ENCODE measurements around the gene GRK5. TPM values are rescaled to one million over a fixed set of nuclear protein-coding genes. Genes with fewer than 3 reads are reported as not detected.
"Not testable (repeated sequence)": the region's sequence is repeated elsewhere in the genome, so short reads cannot be mapped to it uniquely, and the experiment has no call there.

Gene GRK5
- total RNA-seq, 1 donor from 2014 or later = 25.3 TPM

GRCh38 chr10:119178372-119179119 lies 28.8 kb upstream of the GRK5 start, which contains the start of gene PRDX3:
TSS of gene PRDX3 (minus strand) at chr10:119178812. CDS start at chr10:119178790, 22 bp downstream.
- Mint-ChIP-seq H3K9me3 (no peaks in the 10 kb centered on the region), H3K27ac (peak within 1 kb of the TSS; percentile 100), H3K4me1 (ENCODE audit: low read depth) (peaks cover 30% of the 10 kb centered on the region), H3K36me3 (ENCODE audit: low read depth) (peaks cover 23% of the 10 kb centered on the region), H3K4me3 (peak within 1 kb of the TSS; percentile 100), H3K27me3 (ENCODE audit: insufficient read depth) (no peaks in the 10 kb centered on the region)
- peak; percentile 89 for DNase-seq (ENCODE audit: low spot score)
- intact Hi-C loops (cut with micrococcal nuclease) = loop anchor here (1.0 to 10.0 kb wide), 11 partner anchors 13 to 474 kb away; partner anchors contain the start of genes CACUL1, RGS10, SFXN4 and TIAL1

DNA sequence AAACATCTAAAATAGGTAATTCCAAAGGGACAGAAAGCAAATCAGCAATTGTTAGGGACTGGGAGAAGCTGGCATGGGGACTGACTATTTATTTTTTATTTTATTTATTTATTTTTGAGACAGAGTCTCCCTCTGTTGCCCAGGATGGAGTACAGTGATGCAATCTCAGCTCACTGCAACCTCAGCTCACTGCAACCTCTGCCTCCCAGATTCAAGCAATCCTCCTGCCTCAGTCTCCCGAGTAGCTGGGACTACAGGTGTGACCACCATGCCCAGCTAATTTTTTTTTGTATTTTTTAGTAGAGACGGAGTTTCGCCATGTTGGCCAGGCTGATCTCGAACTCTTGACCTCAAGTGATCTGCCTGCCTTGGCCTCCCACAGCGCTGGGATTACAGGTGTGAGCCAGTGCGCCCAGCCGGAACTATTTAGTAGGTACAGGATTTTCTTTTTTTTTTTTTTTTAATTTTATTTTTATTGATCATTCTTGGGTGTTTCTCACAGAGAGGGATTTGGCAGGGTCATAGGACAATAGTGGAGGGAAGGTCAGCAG lies 26.4 kb upstream of the GRK5 start:
- H3K4me3 Mint-ChIP-seq; H3K27me3 Mint-ChIP-seq (ENCODE audit: insufficient read depth): not testable (repeated sequence)

DNA sequence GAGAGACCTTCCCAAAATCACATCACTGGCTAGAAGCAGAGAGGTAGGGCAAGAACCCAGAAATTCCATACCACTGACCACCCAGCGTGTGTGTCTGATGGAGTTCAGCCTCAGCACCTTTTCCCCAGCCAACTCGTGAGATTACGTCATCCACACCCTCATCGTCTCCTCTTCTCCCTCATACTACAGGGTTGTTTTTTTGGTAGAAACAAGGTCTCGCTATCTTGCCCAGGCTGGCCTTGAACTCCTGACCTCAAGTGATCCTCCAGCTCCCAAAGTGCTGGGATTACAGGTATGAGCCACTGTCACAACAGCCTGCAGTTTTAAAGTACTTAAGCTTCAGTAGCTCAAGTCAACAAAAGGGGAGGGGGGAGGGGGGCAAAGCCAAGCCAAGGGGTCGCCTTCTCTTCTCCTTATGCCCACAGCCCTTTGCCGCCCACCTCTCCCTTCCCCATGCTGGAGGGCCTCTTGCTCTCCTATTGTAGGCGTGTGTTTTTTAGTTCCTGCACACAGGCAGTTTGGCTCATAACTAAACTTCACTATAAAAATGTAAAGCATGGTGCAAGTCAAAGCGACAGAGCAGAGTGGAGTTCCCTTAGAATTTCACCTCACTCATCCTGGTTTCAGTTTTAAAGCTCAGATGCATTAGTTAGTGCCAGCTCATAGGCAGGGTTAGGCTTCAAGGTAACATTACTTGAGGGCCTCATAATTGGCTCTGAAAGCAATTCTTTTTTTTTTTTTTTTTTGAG lies 23.5 kb upstream of the GRK5 start:
- Mint-ChIP-seq H3K27me3 (ENCODE audit: insufficient read depth) (no peaks in the 10 kb centered on the region), H3K4me3 (no peak overlapping the region), H3K4me1 (ENCODE audit: low read depth) (peaks cover 15% of the 10 kb centered on the region), H3K27ac (peak overlapping the region; percentile 74), H3K36me3 (ENCODE audit: low read depth) (no peaks in the 10 kb centered on the region), H3K9me3 (no peaks in the 10 kb centered on the region)
- intact Hi-C loops (cut with micrococcal nuclease) = no loop called here
- no peak for DNase-seq (ENCODE audit: low spot score)

More for the DNA sequence above, 26.4 kb upstream of the GRK5 start:
- peaks cover 16% of the 10 kb centered on the region for H3K36me3 Mint-ChIP-seq (ENCODE audit: low read depth)
- H3K9me3 Mint-ChIP-seq; H3K27ac Mint-ChIP-seq; intact Hi-C loops (cut with micrococcal nuclease); DNase-seq (ENCODE audit: low spot score): not testable (repeated sequence)
- peaks cover 26% of the 10 kb centered on the region for H3K4me1 Mint-ChIP-seq (ENCODE audit: low read depth)

GRCh38 chr10:119189811-119190282 lies 17.5 kb upstream of the GRK5 start:
- peaks cover 37% of the 10 kb centered on the region for H3K4me1 Mint-ChIP-seq (ENCODE audit: low read depth)
- no peaks in the 10 kb centered on the region for H3K9me3 Mint-ChIP-seq
- no peaks in the 10 kb centered on the region for H3K27me3 Mint-ChIP-seq (ENCODE audit: insufficient read depth)
- DNase-seq (ENCODE audit: low spot score) = peak; percentile 26
- intact Hi-C loops (cut with micrococcal nuclease) = no loop called here
- peak overlapping the region; percentile 28 for H3K4me3 Mint-ChIP-seq
- no peak overlapping the region for H3K27ac Mint-ChIP-seq
- no peaks in the 10 kb centered on the region for H3K36me3 Mint-ChIP-seq (ENCODE audit: low read depth)

DNA sequence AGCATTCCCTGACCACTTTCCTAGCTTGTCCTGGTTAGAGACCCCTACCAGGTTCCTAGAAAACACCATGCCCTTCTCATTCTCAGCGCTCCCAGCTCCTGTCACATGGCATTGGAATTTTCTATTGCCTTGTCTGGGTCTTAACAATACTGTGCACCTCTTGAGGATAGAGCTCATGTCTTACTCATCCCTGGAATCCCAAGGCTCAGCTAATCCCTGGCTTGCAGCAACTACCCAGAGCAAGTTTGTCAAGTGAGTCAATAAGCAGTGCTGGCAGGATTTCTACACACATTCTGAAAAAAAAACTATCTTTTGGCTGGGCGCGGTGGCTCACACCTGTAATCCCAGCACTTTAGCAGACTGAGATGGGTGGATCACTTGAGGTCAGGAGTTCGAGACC lies 17.0 kb upstream of the GRK5 start:
- H3K27ac Mint-ChIP-seq = no peak overlapping the region
- no peaks in the 10 kb centered on the region for H3K27me3 Mint-ChIP-seq (ENCODE audit: insufficient read depth)
- H3K9me3 Mint-ChIP-seq = no peaks in the 10 kb centered on the region
- H3K36me3 Mint-ChIP-seq (ENCODE audit: low read depth) = no peaks in the 10 kb centered on the region
- H3K4me1 Mint-ChIP-seq (ENCODE audit: low read depth) = peaks cover 42% of the 10 kb centered on the region
- DNase-seq (ENCODE audit: low spot score) = no peak
- H3K4me3 Mint-ChIP-seq = no peak overlapping the region
- intact Hi-C loops (cut with micrococcal nuclease) = no loop called here

- no peak for DNase-seq (ENCODE audit: low spot score)
- no peaks in the 10 kb centered on the region for H3K9me3 Mint-ChIP-seq
- H3K4me3 Mint-ChIP-seq = no peak overlapping the region
- H3K27me3 Mint-ChIP-seq (ENCODE audit: insufficient read depth) = no peaks in the 10 kb centered on the region
- intact Hi-C loops (cut with micrococcal nuclease) = no loop called here
- peaks cover 46% of the 10 kb centered on the region for H3K4me1 Mint-ChIP-seq (ENCODE audit: low read depth)
- peak overlapping the region; percentile 7 for H3K27ac Mint-ChIP-seq
- H3K36me3 Mint-ChIP-seq (ENCODE audit: low read depth) = no peaks in the 10 kb centered on the region
Measured at GRCh38 chr10:119190954-119191785, 16.2 kb upstream of the GRK5 start.

GRCh38 chr10:119191881-119192280 lies 15.5 kb upstream of the GRK5 start:
- no peaks in the 10 kb centered on the region for H3K36me3 Mint-ChIP-seq (ENCODE audit: low read depth)
- no peaks in the 10 kb centered on the region for H3K9me3 Mint-ChIP-seq
- intact Hi-C loops (cut with micrococcal nuclease) = no loop called here
- DNase-seq (ENCODE audit: low spot score) = no peak
- no peak overlapping the region for H3K27ac Mint-ChIP-seq
- no peaks in the 10 kb centered on the region for H3K27me3 Mint-ChIP-seq (ENCODE audit: insufficient read depth)
- peaks cover 46% of the 10 kb centered on the region for H3K4me1 Mint-ChIP-seq (ENCODE audit: low read depth)
- H3K4me3 Mint-ChIP-seq = no peak overlapping the region

GRCh38 chr10:119197921-119198320 lies 9.4 kb upstream of the GRK5 start:
- Mint-ChIP-seq H3K9me3 (no peaks in the 10 kb centered on the region), H3K4me1 (ENCODE audit: low read depth) (peaks cover 38% of the 10 kb centered on the region), H3K27me3 (ENCODE audit: insufficient read depth) (peaks cover 2% of the 10 kb centered on the region), H3K27ac (peak overlapping the region; percentile 81), H3K36me3 (ENCODE audit: low read depth) (no peaks in the 10 kb centered on the region), H3K4me3 (peak overlapping the region; percentile 5)
- intact Hi-C loops (cut with micrococcal nuclease) = loop anchor here (2.0 kb wide), 1 partner anchor 59 kb away; no protein-coding TSS in a partner anchor
- DNase-seq (ENCODE audit: low spot score) = no peak

DNA sequence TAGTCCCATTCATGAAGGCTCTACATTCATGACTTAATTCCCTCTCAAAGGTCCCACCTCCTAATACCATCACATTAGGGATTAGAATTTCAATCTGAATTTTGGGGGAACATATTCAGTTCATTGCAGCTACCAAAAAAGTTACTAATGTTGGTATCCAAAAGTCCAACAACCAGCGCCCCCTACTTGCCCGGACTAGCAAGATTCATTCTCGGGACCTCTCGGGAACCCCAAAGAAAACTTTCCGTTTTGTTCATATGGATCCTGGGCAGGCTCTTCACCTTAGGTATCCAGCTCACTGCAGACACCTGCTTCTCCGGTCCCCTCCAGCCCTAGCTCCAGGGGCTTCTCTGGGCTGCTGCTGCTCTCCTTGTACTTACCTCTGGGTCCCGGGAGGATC lies 8.9 kb upstream of the GRK5 start:
- intact Hi-C loops (cut with micrococcal nuclease) = loop anchor here (2.0 kb wide), 1 partner anchor 60 kb away; no protein-coding TSS in a partner anchor
- peaks cover 2% of the 10 kb centered on the region for H3K27me3 Mint-ChIP-seq (ENCODE audit: insufficient read depth)
- H3K4me1 Mint-ChIP-seq (ENCODE audit: low read depth) = peaks cover 34% of the 10 kb centered on the region
- H3K9me3 Mint-ChIP-seq = no peaks in the 10 kb centered on the region
- H3K36me3 Mint-ChIP-seq (ENCODE audit: low read depth) = no peaks in the 10 kb centered on the region
- H3K4me3 Mint-ChIP-seq = no peak overlapping the region
- no peak for DNase-seq (ENCODE audit: low spot score)
- no peak overlapping the region for H3K27ac Mint-ChIP-seq

DNA sequence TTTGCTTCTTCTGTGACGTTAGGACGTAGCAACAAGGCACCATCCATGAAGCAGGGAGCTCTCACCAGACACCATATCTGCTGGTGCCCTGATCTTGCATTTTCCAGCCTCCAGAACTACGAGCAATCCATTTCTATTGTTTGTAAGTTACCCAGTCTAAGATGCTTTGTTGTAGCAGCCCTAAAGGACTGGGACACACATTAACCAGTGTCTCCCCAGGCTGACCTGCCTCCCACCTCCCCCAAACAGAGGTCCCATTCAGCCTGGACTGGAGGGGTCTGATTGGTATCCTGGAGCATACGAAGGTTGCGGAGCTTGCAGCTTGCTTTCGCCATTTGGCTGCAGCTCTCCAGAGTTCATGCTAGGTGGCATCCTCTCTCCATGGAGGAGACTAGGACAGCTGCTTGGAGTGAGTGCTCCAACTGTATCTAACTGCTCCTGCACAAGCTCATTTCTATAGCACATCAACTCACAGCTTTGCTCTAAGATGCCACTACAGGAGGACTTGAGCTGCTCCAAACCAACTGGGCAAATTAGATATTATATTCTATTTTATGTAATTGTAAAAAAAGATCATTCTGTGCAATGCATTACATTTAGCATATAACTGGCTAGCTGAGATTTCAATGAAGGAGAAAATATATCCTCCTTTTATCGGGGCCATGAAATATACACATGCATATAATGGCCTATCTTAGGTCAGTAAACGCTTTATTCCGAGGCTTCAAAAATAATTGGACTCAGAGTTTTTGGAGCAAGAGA lies 8.0 kb upstream of the GRK5 start:
- peaks cover 34% of the 10 kb centered on the region for H3K4me1 Mint-ChIP-seq (ENCODE audit: low read depth)
- H3K36me3 Mint-ChIP-seq (ENCODE audit: low read depth) = no peaks in the 10 kb centered on the region
- no peak overlapping the region for H3K4me3 Mint-ChIP-seq
- intact Hi-C loops (cut with micrococcal nuclease) = loop anchor here (1.0 to 2.0 kb wide), 5 partner anchors 8 to 290 kb away; partner anchors contain the start of gene GRK5
- H3K27ac Mint-ChIP-seq = no peak overlapping the region
- no peaks in the 10 kb centered on the region for H3K9me3 Mint-ChIP-seq
- H3K27me3 Mint-ChIP-seq (ENCODE audit: insufficient read depth) = peaks cover 2% of the 10 kb centered on the region
- DNase-seq (ENCODE audit: low spot score) = peak; percentile 48

- H3K27ac Mint-ChIP-seq = no peak overlapping the region
- H3K4me3 Mint-ChIP-seq = no peak overlapping the region
- no peaks in the 10 kb centered on the region for H3K36me3 Mint-ChIP-seq (ENCODE audit: low read depth)
- peaks cover 26% of the 10 kb centered on the region for H3K4me1 Mint-ChIP-seq (ENCODE audit: low read depth)
- DNase-seq (ENCODE audit: low spot score) = no peak
- no peaks in the 10 kb centered on the region for H3K9me3 Mint-ChIP-seq
- intact Hi-C loops (cut with micrococcal nuclease) = loop anchor here (10.0 kb wide), 2 partner anchors 446 to 504 kb away; partner anchors contain the start of gene CACUL1
- H3K27me3 Mint-ChIP-seq (ENCODE audit: insufficient read depth) = peaks cover 2% of the 10 kb centered on the region
Measured at GRCh38 chr10:119201233-119201632, 6.1 kb upstream of the GRK5 start.

All from activated T-helper 1 cell treated with anti-CD3 and anti-CD28 coated beads, Interleukin-12 subunit alpha, Interleukin-12 subunit beta, Interleukin-2, Interleukin-4 antibody, amounts not matched to agents 30 ng/mL and 10 ng/mL and 1 ng/mL, durations not matched to agents 14 hours and 24 hours and 36 hours (primary cell).